MM.1S (cell line): Measurements from ENCODE around the gene EVX1.

Source experiments
- CTCF ChIP-seq: fragments of 300-600 bp; sonication (generic); IDR thresholded peaks from 2 replicates; pipeline ENCODE4 v1.5.1; 2016; ENCODE audit warnings: antibody characterized with exemption, low read length, mixed read lengths
- EZH2 ChIP-seq: fragments of 300-600 bp; sonication (generic); optimal IDR thresholded peaks from 2 replicates; pipeline ENCODE3; 2017; ENCODE audit warnings: low read depth, mild to moderate bottlenecking, antibody characterized with exemption, low read length, mixed read lengths

- TF ChIP-seq EZH2: no peak
- TF ChIP-seq CTCF: no peak
Observed at GRCh38 chr7:27207348-27207985, 35.1 kb upstream of the EVX1 start.
